ENCODE results near the gene SMCO4.

- TF ChIP-seq, protein P1, sequence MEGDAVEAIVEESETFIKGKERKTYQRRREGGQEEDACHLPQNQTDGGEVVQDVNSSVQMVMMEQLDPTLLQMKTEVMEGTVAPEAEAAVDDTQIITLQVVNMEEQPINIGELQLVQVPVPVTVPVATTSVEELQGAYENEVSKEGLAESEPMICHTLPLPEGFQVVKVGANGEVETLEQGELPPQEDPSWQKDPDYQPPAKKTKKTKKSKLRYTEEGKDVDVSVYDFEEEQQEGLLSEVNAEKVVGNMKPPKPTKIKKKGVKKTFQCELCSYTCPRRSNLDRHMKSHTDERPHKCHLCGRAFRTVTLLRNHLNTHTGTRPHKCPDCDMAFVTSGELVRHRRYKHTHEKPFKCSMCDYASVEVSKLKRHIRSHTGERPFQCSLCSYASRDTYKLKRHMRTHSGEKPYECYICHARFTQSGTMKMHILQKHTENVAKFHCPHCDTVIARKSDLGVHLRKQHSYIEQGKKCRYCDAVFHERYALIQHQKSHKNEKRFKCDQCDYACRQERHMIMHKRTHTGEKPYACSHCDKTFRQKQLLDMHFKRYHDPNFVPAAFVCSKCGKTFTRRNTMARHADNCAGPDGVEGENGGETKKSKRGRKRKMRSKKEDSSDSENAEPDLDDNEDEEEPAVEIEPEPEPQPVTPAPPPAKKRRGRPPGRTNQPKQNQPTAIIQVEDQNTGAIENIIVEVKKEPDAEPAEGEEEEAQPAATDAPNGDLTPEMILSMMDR (IDR thresholded peaks at IDR 0.05): no peak
- TF ChIP-seq POLR2AphosphoS5 (IDR thresholded peaks at IDR 0.05; ENCODE audit: low read depth, low read length): no peak
- TF ChIP-seq, protein P2, sequence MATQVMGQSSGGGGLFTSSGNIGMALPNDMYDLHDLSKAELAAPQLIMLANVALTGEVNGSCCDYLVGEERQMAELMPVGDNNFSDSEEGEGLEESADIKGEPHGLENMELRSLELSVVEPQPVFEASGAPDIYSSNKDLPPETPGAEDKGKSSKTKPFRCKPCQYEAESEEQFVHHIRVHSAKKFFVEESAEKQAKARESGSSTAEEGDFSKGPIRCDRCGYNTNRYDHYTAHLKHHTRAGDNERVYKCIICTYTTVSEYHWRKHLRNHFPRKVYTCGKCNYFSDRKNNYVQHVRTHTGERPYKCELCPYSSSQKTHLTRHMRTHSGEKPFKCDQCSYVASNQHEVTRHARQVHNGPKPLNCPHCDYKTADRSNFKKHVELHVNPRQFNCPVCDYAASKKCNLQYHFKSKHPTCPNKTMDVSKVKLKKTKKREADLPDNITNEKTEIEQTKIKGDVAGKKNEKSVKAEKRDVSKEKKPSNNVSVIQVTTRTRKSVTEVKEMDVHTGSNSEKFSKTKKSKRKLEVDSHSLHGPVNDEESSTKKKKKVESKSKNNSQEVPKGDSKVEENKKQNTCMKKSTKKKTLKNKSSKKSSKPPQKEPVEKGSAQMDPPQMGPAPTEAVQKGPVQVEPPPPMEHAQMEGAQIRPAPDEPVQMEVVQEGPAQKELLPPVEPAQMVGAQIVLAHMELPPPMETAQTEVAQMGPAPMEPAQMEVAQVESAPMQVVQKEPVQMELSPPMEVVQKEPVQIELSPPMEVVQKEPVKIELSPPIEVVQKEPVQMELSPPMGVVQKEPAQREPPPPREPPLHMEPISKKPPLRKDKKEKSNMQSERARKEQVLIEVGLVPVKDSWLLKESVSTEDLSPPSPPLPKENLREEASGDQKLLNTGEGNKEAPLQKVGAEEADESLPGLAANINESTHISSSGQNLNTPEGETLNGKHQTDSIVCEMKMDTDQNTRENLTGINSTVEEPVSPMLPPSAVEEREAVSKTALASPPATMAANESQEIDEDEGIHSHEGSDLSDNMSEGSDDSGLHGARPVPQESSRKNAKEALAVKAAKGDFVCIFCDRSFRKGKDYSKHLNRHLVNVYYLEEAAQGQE (IDR thresholded peaks at IDR 0.05; ENCODE audit: insufficient read depth in 1 of 2, low read depth in 2 of 2, low read length in 1 of 2): no peak
- no peak for TF ChIP-seq TCF7L2 (IDR thresholded peaks at IDR 0.05; ENCODE audit: low read depth, low read length)
- TF ChIP-seq SIN3A (IDR thresholded peaks at IDR 0.05; ENCODE audit: borderline replicate concordance, insufficient read depth, low read depth, low read length): 0 out of 2 replicates have a peak, but pooled peaks have one; percentile 4
These were observed 1.0 kb downstream of the SMCO4 start for GRCh38 chr11:93541884-93542810.

All from Panc1 (cell line).